HL-60/S4 (cell line): ENCODE data around the gene LRRC56.

Experiments used
- in situ Hi-C: fragments of 300-500 bp; cut with MboI; formaldehyde crosslinking; loops from 2 replicates; pipeline ENCODE4 v1.14.3; 2022; ENCODE audit warnings: low sequenced_read_pairs

Gene LRRC56

GRCh38 chr11:537622-538430 lies 499 bp downstream of the LRRC56 start:
- in situ Hi-C loops = no loop called here

GRCh38 chr11:538431-539051 lies 1.2 kb downstream of the LRRC56 start:
- in situ Hi-C loops = no loop called here

GRCh38 chr11:539971-540481 lies 2.7 kb downstream of the LRRC56 start:
- in situ Hi-C loops = no loop called here

- in situ Hi-C loops = no loop called here
Observed at GRCh38 chr11:540583-541432, 3.5 kb downstream of the LRRC56 start.

- in situ Hi-C loops = no loop called here
Observed at GRCh38 chr11:541433-541885, 4.1 kb downstream of the LRRC56 start.

GRCh38 chr11:544817-545166 lies 7.5 kb downstream of the LRRC56 start:
- in situ Hi-C loops = no loop called here

GRCh38 chr11:545171-545570 lies 7.8 kb downstream of the LRRC56 start:
- in situ Hi-C loops = no loop called here

- in situ Hi-C loops = no loop called here
Observed at GRCh38 chr11:548700-549603, 11.6 kb downstream of the LRRC56 start.

- in situ Hi-C loops = loop anchor here (25.0 kb wide), 1 partner anchor 162 kb away; the partner anchor contains the start of gene EPS8L2
Observed at GRCh38 chr11:550021-550745, 12.9 kb downstream of the LRRC56 start.

GRCh38 chr11:550746-551085 lies 13.4 kb downstream of the LRRC56 start:
- in situ Hi-C loops = loop anchor here (25.0 kb wide), 1 partner anchor 162 kb away; the partner anchor contains the start of gene EPS8L2

GRCh38 chr11:551131-551530 lies 13.8 kb downstream of the LRRC56 start:
- in situ Hi-C loops = loop anchor here (25.0 kb wide), 1 partner anchor 161 kb away; the partner anchor contains the start of gene EPS8L2

GRCh38 chr11:551596-551995 lies 14.3 kb downstream of the LRRC56 start:
- in situ Hi-C loops = loop anchor here (25.0 kb wide), 1 partner anchor 161 kb away; the partner anchor contains the start of gene EPS8L2

GRCh38 chr11:553083-553987 lies 16.0 kb downstream of the LRRC56 start:
- in situ Hi-C loops = loop anchor here (25.0 kb wide), 1 partner anchor 159 kb away; the partner anchor contains the start of gene EPS8L2

GRCh38 chr11:553988-554340 lies 16.6 kb downstream of the LRRC56 start:
- in situ Hi-C loops = loop anchor here (25.0 kb wide), 1 partner anchor 158 kb away; the partner anchor contains the start of gene EPS8L2

GRCh38 chr11:554428-555226 lies 17.3 kb downstream of the LRRC56 start:
- in situ Hi-C loops = loop anchor here (25.0 kb wide), 1 partner anchor 158 kb away; the partner anchor contains the start of gene EPS8L2

GRCh38 chr11:555227-555779 lies 18.0 kb downstream of the LRRC56 start:
- in situ Hi-C loops = loop anchor here (25.0 kb wide), 1 partner anchor 157 kb away; the partner anchor contains the start of gene EPS8L2
